ENCODE measurements around the gene CASD1.
A peak's percentile ranks its signal among the peaks of the same experiment; 100 is the strongest.

CASD1 gene

GRCh38 chr7:94532676-94533075 is 23.1 kb downstream of the CASD1 start:
- H3K27me3 Mint-ChIP-seq = no peaks in the 10 kb centered on the region
- peaks cover 10% of the 10 kb centered on the region for H3K36me3 Mint-ChIP-seq
- DNase-seq (ENCODE audit: low spot score in 2 of 2) (no peak), ATAC-seq (ENCODE audit: low read depth) (no peak)
- H3K27ac Mint-ChIP-seq = no peak overlapping the region
- H3K4me1 Mint-ChIP-seq = no peaks in the 10 kb centered on the region
- no peaks in the 10 kb centered on the region for H3K9me3 Mint-ChIP-seq
- H3K4me3 Mint-ChIP-seq = no peak overlapping the region

- Mint-ChIP-seq H3K36me3 (peaks cover 7% of the 10 kb centered on the region), H3K4me1 (no peaks in the 10 kb centered on the region), H3K4me3 (no peak overlapping the region), H3K27me3 (no peaks in the 10 kb centered on the region), H3K9me3 (no peaks in the 10 kb centered on the region), H3K27ac (no peak overlapping the region)
- no peak for ATAC-seq (ENCODE audit: low read depth)
- DNase-seq (ENCODE audit: low spot score in 2 of 2) = no peak
Measured at GRCh38 chr7:94540428-94540827, 30.8 kb downstream of the CASD1 start.

- Mint-ChIP-seq H3K4me1 (no peaks in the 10 kb centered on the region), H3K27me3 (no peaks in the 10 kb centered on the region), H3K27ac (no peak overlapping the region), H3K4me3 (no peak overlapping the region), H3K36me3 (peaks cover 12% of the 10 kb centered on the region), H3K9me3 (no peaks in the 10 kb centered on the region)
- ATAC-seq (ENCODE audit: low read depth) = no peak
- DNase-seq (ENCODE audit: low spot score in 2 of 2) = no peak
Measured at GRCh38 chr7:94547126-94547525, 37.5 kb downstream of the CASD1 start.

GRCh38 chr7:94556028-94556427 is 46.4 kb downstream of the CASD1 start:
- H3K4me3 Mint-ChIP-seq = peak overlapping the region; percentile 57
- peak overlapping the region; percentile 68 for H3K27ac Mint-ChIP-seq
- no peaks in the 10 kb centered on the region for H3K27me3 Mint-ChIP-seq
- H3K36me3 Mint-ChIP-seq = peaks cover 12% of the 10 kb centered on the region
- ATAC-seq (ENCODE audit: low read depth) (peak; percentile 98), DNase-seq (ENCODE audit: low spot score in 2 of 2) (peak in 1 of 2 donors; percentile 21)
- no peaks in the 10 kb centered on the region for H3K9me3 Mint-ChIP-seq
- peaks cover 13% of the 10 kb centered on the region for H3K4me1 Mint-ChIP-seq

GRCh38 chr7:94557215-94557614 is 47.6 kb downstream of the CASD1 start:
- no peak for ATAC-seq (ENCODE audit: low read depth)
- H3K4me1 Mint-ChIP-seq = peaks cover 13% of the 10 kb centered on the region
- no peaks in the 10 kb centered on the region for H3K27me3 Mint-ChIP-seq
- H3K27ac Mint-ChIP-seq = no peak overlapping the region
- H3K4me3 Mint-ChIP-seq = no peak overlapping the region
- H3K9me3 Mint-ChIP-seq = no peaks in the 10 kb centered on the region
- DNase-seq (ENCODE audit: low spot score in 2 of 2) = no peak
- peaks cover 14% of the 10 kb centered on the region for H3K36me3 Mint-ChIP-seq

- Mint-ChIP-seq H3K27me3 (no peaks in the 10 kb centered on the region), H3K4me1 (peaks cover 11% of the 10 kb centered on the region), H3K27ac (no peak overlapping the region), H3K9me3 (no peaks in the 10 kb centered on the region), H3K4me3 (no peak overlapping the region), H3K36me3 (peaks cover 10% of the 10 kb centered on the region)
- ATAC-seq (ENCODE audit: low read depth) (no peak), DNase-seq (ENCODE audit: low spot score in 2 of 2) (no peak)
Measured at GRCh38 chr7:94559972-94560371, 50.4 kb downstream of the CASD1 start.

GRCh38 chr7:94561841-94562514 is 52.4 kb downstream of the CASD1 start:
- DNase-seq (ENCODE audit: low spot score in 2 of 2) (no peak), ATAC-seq (ENCODE audit: low read depth) (no peak)
- no peak overlapping the region for H3K4me3 Mint-ChIP-seq
- peak overlapping the region; percentile 20 for H3K27ac Mint-ChIP-seq
- H3K4me1 Mint-ChIP-seq = no peaks in the 10 kb centered on the region
- H3K9me3 Mint-ChIP-seq = no peaks in the 10 kb centered on the region
- peaks cover 17% of the 10 kb centered on the region for H3K36me3 Mint-ChIP-seq
- no peaks in the 10 kb centered on the region for H3K27me3 Mint-ChIP-seq

GRCh38 chr7:94562525-94562924 is 52.9 kb downstream of the CASD1 start:
- no peak for ATAC-seq (ENCODE audit: low read depth)

GRCh38 chr7:94565247-94565894 is 55.8 kb downstream of the CASD1 start:
- H3K9me3 Mint-ChIP-seq = peaks cover 3% of the 10 kb centered on the region
- H3K27ac Mint-ChIP-seq = no peak overlapping the region
- DNase-seq (ENCODE audit: low spot score in 2 of 2) (no peak), ATAC-seq (ENCODE audit: low read depth) (no peak)
- no peaks in the 10 kb centered on the region for H3K27me3 Mint-ChIP-seq
- peaks cover 21% of the 10 kb centered on the region for H3K36me3 Mint-ChIP-seq
- no peaks in the 10 kb centered on the region for H3K4me1 Mint-ChIP-seq
- H3K4me3 Mint-ChIP-seq = no peak overlapping the region

More at GRCh38 chr7:94562525-94562924, 52.9 kb downstream of the CASD1 start:
- no peaks in the 10 kb centered on the region for H3K4me1 Mint-ChIP-seq
- no peaks in the 10 kb centered on the region for H3K27me3 Mint-ChIP-seq
- peak overlapping the region; percentile 20 for H3K27ac Mint-ChIP-seq
- H3K36me3 Mint-ChIP-seq = peaks cover 20% of the 10 kb centered on the region
- H3K9me3 Mint-ChIP-seq = no peaks in the 10 kb centered on the region
- H3K4me3 Mint-ChIP-seq = no peak overlapping the region
- DNase-seq (ENCODE audit: low spot score in 2 of 2) = no peak

- Mint-ChIP-seq H3K27me3 (no peaks in the 10 kb centered on the region), H3K9me3 (peaks cover 3% of the 10 kb centered on the region), H3K36me3 (peaks cover 30% of the 10 kb centered on the region), H3K27ac (no peak overlapping the region), H3K4me1 (no peaks in the 10 kb centered on the region), H3K4me3 (no peak overlapping the region)
- ATAC-seq (ENCODE audit: low read depth) (no peak), DNase-seq (ENCODE audit: low spot score in 2 of 2) (no peak)
Measured at GRCh38 chr7:94567396-94567795, 57.8 kb downstream of the CASD1 start.

GRCh38 chr7:94571816-94572215 is 62.2 kb downstream of the CASD1 start:
- no peak for DNase-seq (ENCODE audit: low spot score in 2 of 2)
- H3K4me3 Mint-ChIP-seq = no peak overlapping the region
- peaks cover 15% of the 10 kb centered on the region for H3K9me3 Mint-ChIP-seq
- H3K27ac Mint-ChIP-seq = no peak overlapping the region
- H3K4me1 Mint-ChIP-seq = no peaks in the 10 kb centered on the region
- H3K27me3 Mint-ChIP-seq = no peaks in the 10 kb centered on the region
- no peak for ATAC-seq (ENCODE audit: low read depth)
- H3K36me3 Mint-ChIP-seq = peaks cover 56% of the 10 kb centered on the region

GRCh38 chr7:94575646-94576045 is 66.0 kb downstream of the CASD1 start:
- peaks cover 67% of the 10 kb centered on the region for H3K36me3 Mint-ChIP-seq
- H3K27ac Mint-ChIP-seq = no peak overlapping the region
- no peaks in the 10 kb centered on the region for H3K4me1 Mint-ChIP-seq
- H3K27me3 Mint-ChIP-seq = no peaks in the 10 kb centered on the region
- no peak for ATAC-seq (ENCODE audit: low read depth)
- no peak for DNase-seq (ENCODE audit: low spot score in 2 of 2)
- peaks cover 12% of the 10 kb centered on the region for H3K9me3 Mint-ChIP-seq
- H3K4me3 Mint-ChIP-seq = no peak overlapping the region

- Mint-ChIP-seq H3K27me3 (no peaks in the 10 kb centered on the region), H3K9me3 (peaks cover 14% of the 10 kb centered on the region), H3K4me3 (no peak overlapping the region), H3K36me3 (peaks cover 66% of the 10 kb centered on the region), H3K4me1 (no peaks in the 10 kb centered on the region), H3K27ac (no peak overlapping the region)
- DNase-seq (ENCODE audit: low spot score in 2 of 2) (no peak), ATAC-seq (ENCODE audit: low read depth) (no peak)
Measured at GRCh38 chr7:94576316-94576715, 66.7 kb downstream of the CASD1 start.

GRCh38 chr7:94577357-94577756 is 67.7 kb downstream of the CASD1 start:
- peaks cover 17% of the 10 kb centered on the region for H3K9me3 Mint-ChIP-seq
- no peak for DNase-seq (ENCODE audit: low spot score in 2 of 2)
- H3K4me3 Mint-ChIP-seq = no peak overlapping the region
- no peak for ATAC-seq (ENCODE audit: low read depth)
- no peaks in the 10 kb centered on the region for H3K27me3 Mint-ChIP-seq
- H3K27ac Mint-ChIP-seq = no peak overlapping the region
- H3K4me1 Mint-ChIP-seq = no peaks in the 10 kb centered on the region
- peaks cover 61% of the 10 kb centered on the region for H3K36me3 Mint-ChIP-seq

GRCh38 chr7:94578614-94579013 is 69.0 kb downstream of the CASD1 start:
- Mint-ChIP-seq H3K4me3 (no peak overlapping the region), H3K9me3 (peaks cover 17% of the 10 kb centered on the region), H3K4me1 (no peaks in the 10 kb centered on the region), H3K27me3 (no peaks in the 10 kb centered on the region), H3K36me3 (peaks cover 50% of the 10 kb centered on the region), H3K27ac (no peak overlapping the region)
- ATAC-seq (ENCODE audit: low read depth) = no peak
- no peak for DNase-seq (ENCODE audit: low spot score in 2 of 2)

Data from memory B cell (primary cell).